Cardiac fibroblast (primary cell): Measurements from ENCODE around the gene CHST3.
A peak's percentile ranks its signal among the peaks of the same experiment; 100 is the strongest.
"Not testable (repeated sequence)": the region's sequence is repeated elsewhere in the genome, so short reads cannot be mapped to it uniquely, and the experiment has no call there.

Experiments
- DNase-seq, 2 donors: peaks; one replicate each; pipeline versions ENCODE4 v3.0.0 to v3.0.0-alpha.2; 2010; ENCODE audit warnings: low read depth in 2 of 2
- H3K4me3 ChIP-seq, 2 donors: replicated peaks in 1 of 2; 1 replicate in 1 of 2; 2 replicates in 1 of 2; pipeline ENCODE4 v1.5.1; 2011; ENCODE audit warnings: low read depth in 2 of 2, low read length in 2 of 2, mild to moderate bottlenecking in 2 of 2, moderate library complexity in 1 of 2
- CTCF ChIP-seq: IDR thresholded peaks from one replicate; pipeline ENCODE4 v1.5.1; 2011; ENCODE audit warnings: low read depth, mild to moderate bottlenecking, low read length, inconsistent platforms

Gene CHST3

GRCh38 chr10:72025832-72026231, 61.6 kb downstream of the CHST3 start:
- H3K4me3 ChIP-seq = no peak overlapping the region
- no peak for DNase-seq
- no peak for TF ChIP-seq CTCF

GRCh38 chr10:72026278-72027111, 62.3 kb downstream of the CHST3 start:
- no peak overlapping the region for H3K4me3 ChIP-seq
- peak; percentile 39 to 53 for DNase-seq
- TF ChIP-seq CTCF = no peak

- no peak overlapping the region for H3K4me3 ChIP-seq
- no peak for TF ChIP-seq CTCF
- peak in 1 of 2 donors; percentile 58 for DNase-seq
Measured at GRCh38 chr10:72027498-72027897, 63.3 kb downstream of the CHST3 start.

- no peak for TF ChIP-seq CTCF
- DNase-seq = no peak
- H3K4me3 ChIP-seq = no peak overlapping the region
Measured at GRCh38 chr10:72029414-72029813, 65.2 kb downstream of the CHST3 start.

- peak in 1 of 2 donors; percentile 77 for DNase-seq
- no peak for TF ChIP-seq CTCF
- H3K4me3 ChIP-seq = no peak overlapping the region
Measured at GRCh38 chr10:72030762-72031543, 66.8 kb downstream of the CHST3 start.

- no peak for TF ChIP-seq CTCF
Measured at GRCh38 chr10:72031706-72032105, 67.5 kb downstream of the CHST3 start.

GRCh38 chr10:72032409-72033162, 68.4 kb downstream of the CHST3 start:
- not testable (repeated sequence) for H3K4me3 ChIP-seq, DNase-seq

More at GRCh38 chr10:72031706-72032105, 67.5 kb downstream of the CHST3 start:
- H3K4me3 ChIP-seq = no peak overlapping the region
- no peak for DNase-seq
